CD4-positive, alpha-beta T cell treated with Interleukin-17A for 1 hour (primary cell): Measurements from ENCODE around the gene BCAN.
"Not testable (repeated sequence)": the region's sequence is repeated elsewhere in the genome, so short reads cannot be mapped to it uniquely, and the experiment has no call there.

Experiments used
- DNase-seq: peaks from one replicate; pipeline ENCODE4 v3.0.0-alpha.2; 2020

Gene BCAN

GRCh38 chr1:156618853-156619581 lies 22.9 kb upstream of the BCAN start, which contains the start of gene HAPLN2:
TSS of gene HAPLN2 (plus strand) at chr1:156619415. CDS start at chr1:156623491, 4,076 bp downstream.
- DNase-seq = peak; percentile 13

GRCh38 chr1:156619582-156619955 lies 22.3 kb upstream of the BCAN start:
- no peak for DNase-seq

GRCh38 chr1:156622581-156623297 lies 19.2 kb upstream of the BCAN start:
- no peak for DNase-seq

- DNase-seq = peak; percentile 34
Observed at GRCh38 chr1:156623946-156624813, 17.7 kb upstream of the BCAN start.

DNA sequence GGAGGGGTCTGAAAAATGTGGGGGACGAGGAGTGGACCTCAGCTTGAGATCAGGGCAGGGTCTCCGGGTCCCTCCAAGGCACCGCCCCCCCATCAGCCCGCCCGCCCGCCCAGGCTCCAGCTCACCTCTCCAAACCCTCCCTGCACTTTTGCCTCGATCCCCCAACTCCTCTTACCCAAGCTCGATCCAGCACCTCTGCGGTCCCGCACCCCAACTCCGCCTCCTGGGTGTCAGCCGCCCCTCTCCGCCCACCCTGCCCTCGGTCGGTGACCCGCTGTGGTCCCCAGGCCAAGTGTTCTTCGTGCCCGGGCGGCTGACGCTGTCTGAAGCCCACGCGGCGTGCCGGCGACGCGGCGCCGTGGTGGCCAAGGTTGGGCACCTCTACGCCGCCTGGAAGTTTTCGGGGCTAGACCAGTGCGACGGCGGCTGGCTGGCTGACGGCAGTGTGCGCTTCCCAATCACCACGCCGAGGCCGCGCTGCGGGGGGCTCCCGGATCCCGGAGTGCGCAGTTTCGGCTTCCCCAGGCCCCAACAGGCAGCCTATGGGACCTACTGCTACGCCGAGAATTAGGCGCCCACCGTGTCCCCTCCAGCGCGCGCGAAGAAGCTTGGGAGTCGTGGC lies 17.0 kb upstream of the BCAN start:
- DNase-seq = no peak

GRCh38 chr1:156625436-156626078 lies 16.4 kb upstream of the BCAN start:
- peak; percentile 64 for DNase-seq

- no peak for DNase-seq
Observed at GRCh38 chr1:156626079-156626438, 15.9 kb upstream of the BCAN start.

- DNase-seq = peak; percentile 56
Observed at GRCh38 chr1:156627313-156627880, 14.5 kb upstream of the BCAN start.

DNA sequence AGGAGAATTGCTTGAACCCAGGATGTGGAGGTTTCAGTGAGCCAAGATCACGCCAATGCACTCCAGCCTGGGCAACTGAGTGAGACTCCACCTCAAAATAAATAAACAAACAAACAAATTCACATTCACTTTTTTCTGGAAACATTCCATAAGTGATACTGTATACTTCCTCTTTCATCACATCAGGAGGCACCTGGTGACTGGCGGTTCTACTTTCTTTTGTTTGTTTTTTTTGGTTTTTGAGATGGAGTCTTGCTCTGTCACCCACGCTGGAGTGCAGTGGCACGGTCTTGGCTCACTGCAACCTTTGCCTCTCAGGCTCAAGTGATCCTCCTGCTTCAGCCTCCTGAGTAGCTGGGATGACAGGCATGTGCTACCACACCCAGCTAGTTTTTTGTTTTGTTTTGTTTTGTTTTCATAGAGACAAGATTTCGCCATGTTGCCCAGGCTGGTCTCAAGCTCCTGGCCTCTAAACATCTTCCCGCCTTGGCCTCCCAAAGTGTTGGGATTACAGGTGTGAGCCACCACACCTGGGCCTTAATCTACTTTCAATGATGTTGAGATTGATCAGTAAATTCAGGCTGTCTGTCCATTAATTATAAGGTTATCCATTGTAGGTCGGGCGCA lies 12.0 kb upstream of the BCAN start:
- DNase-seq = no peak

- not testable (repeated sequence) for DNase-seq
Observed at GRCh38 chr1:156631152-156631551, 10.8 kb upstream of the BCAN start.

DNA sequence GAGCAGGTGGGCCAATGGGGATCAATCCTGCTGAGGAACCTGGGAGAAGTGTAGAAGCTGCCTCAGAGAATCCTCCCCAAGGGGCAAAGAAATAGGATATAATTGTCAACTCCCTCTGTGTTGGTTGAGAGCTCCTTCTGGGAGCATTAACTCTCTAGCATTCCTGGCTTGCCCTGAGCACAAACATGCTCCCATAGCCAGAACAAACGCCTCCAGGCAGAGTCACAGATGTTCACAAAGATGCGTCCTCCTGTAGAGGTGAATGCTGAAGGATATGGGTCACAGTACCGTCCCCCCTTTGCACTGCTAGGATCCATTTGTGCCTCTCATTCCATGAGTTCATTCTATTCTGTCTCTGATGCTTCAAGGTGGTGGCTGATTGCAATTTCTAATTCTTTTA lies 9.6 kb upstream of the BCAN start:
- DNase-seq = no peak

- no peak for DNase-seq
Observed at GRCh38 chr1:156638189-156638985, 3.5 kb upstream of the BCAN start.

GRCh38 chr1:156639601-156640101 lies 2.3 kb upstream of the BCAN start:
- DNase-seq = no peak

DNA sequence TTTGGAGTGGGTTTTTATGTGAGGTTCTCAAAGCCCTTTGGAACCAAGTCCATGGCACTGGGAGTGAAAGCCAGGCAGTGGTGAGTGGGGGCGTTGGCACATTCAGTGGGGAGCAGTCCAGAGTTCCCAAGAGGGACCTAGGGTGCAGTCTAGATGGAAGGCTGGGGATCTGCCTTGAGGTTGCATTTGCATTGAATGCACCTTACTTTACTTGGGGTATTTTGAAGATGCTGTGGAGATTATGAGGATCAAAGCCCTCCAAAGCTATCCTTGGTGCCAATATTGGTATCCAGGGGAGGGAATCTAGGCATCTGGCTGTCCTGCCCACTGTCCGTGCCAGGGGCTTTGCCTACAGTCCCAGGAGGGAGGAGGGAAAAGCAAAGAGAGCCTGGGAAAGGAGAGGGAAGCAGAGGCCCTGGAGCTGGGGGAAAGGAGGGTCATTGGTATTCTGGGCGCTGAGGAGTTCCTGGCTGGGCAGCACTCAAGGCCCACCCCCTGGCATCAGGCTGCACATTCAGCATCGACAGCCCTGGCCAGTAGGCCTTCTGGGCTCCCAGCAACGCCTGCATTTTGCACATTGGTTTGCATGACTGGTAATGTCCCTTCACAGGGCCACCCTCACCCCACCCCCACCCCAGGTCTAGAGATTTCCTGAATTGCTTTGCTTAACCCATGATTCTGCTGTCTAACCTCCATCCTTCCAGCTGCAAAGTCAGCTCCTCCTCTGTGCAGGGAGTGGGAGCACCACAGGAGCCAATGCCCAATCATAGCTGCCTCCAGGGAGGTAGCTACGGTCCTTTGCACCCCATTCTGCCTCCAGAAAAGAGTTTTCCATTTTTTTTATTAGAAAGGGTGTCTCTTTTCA lies 843 bp upstream of the BCAN start:
- DNase-seq = no peak

DNA sequence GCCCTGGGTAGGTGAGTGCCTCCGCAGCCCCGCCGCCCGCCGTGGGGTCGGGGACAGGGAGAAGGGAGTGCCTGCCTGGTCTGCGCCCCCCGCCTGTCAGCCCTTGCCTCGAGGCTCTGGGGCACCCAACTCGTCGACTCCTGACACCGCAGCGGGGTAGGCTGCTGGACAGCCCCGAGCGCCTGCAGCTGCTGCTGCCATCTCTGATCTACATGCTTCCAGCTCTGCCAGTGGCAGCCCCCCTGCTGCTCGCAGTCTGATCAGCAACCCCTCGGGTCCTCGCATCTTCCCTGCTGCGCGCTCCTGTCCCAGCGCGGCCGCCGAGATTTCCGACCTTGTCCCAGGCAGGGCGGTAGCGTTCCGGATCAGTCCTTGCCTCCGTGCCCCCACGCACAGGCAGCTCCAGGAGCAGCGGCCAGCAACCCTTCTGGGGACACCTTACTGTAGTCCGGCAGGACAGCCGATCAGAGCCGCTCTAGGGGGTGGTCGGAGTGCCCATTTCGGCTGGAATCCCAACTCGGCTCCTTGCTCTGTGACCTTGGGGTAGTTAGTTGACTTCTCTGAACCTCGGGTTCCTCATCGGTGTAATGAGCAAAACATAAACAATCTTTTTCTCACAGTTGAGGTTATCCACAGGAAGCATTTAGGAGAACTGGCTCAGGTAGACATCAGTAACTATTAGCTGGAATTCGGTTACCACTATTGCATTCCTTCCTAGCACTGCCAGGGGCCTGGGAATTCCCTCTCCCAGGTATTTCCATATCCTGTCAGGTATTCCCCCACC lies 540 bp downstream of the BCAN start:
- no peak for DNase-seq

GRCh38 chr1:156643049-156643777 lies 1.3 kb downstream of the BCAN start:
- DNase-seq = no peak

DNA sequence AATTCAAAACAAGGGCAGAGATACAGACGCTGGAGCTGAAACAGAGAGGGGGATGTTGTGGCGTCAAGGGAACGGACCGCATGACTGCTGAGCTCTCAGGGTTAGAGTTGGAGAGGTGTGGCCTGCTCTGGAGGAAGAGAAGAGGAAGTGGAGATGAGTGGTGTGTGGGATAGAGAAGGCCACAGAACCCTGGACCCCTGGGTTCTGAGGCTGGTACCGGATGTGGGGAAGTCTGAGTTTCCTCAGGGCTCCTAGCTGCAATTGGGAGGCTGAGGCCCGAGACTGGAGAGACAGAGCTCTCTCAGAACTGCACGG lies 1.8 kb downstream of the BCAN start:
- peak; percentile 12 for DNase-seq

DNA sequence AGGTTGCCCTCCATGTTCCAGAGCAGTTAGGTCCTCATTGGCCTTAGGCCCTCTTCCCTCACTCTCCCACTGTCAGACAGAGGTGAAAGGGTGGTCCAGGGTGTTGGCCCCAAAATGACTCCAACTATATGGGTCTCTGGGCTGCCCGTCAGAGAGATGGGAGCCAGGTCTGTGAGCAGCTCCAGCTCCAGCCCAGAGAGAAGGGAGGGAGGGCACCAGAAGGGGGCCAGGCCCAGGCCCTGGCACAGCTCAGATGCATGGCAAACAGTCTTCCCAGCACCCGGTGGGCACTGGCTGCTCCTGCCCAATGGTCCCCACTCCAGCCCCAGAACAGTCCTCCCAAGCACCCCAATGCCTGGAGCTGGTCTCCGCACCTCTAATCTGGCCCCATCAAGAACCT lies 2.2 kb downstream of the BCAN start:
- DNase-seq = no peak
